ENCODE results near the gene PHF11.
"Not testable (repeated sequence)": the region's sequence is repeated elsewhere in the genome, so short reads cannot be mapped to it uniquely, and the experiment has no call there.

PHF11 gene

GRCh38 chr13:49495783-49496762 is at the start of gene PHF11:
PHF11 (plus strand) TSS chr13:49495953; CDS start chr13:49496002, 49 bp downstream.
- peak; percentile 45 for DNase-seq (ENCODE audit: low read depth)

- DNase-seq (ENCODE audit: low read depth), result no peak
Observed at GRCh38 chr13:49446473-49446872, 49.3 kb upstream of the PHF11 start.

GRCh38 chr13:49448753-49449152 is 47.0 kb upstream of the PHF11 start:
- no peak for DNase-seq (ENCODE audit: low read depth)

- no peak for DNase-seq (ENCODE audit: low read depth)
Observed at GRCh38 chr13:49450105-49450819, 45.5 kb upstream of the PHF11 start.

DNA sequence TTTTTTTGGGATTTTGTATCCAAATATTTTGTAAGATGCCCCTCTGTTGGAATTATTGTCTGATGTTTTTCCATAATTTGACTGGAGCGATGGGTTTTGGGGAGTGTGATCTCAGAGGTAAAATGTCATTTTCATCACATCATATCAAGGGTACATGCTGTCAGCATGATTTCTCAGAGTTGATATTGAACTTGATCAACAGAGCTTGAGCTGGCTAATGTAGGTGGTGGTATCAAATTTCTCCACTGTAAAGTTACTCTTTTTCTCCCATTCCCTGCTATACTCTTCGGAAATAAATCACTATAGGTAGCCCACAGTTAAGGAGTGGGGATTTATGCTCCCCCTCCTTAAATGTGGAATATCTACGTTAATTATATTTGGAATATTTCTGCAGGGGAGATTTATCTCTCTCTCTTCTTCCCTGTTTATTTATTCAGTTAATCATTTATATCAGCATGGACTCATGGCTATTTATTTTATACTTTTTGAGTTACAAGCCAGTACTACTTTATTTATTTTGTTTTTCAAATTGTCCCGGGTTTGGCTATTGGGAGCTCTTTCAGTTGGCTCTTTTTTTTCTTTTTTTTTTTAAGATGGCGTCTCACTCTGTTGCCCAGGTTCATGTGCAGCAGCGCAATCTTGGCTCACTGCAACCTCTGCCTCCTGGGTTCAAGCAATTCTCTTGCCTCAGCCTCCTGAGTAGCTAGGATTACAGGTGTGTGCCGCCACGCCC is 42.9 kb upstream of the PHF11 start:
- no peak for DNase-seq (ENCODE audit: low read depth)

- no peak for DNase-seq (ENCODE audit: low read depth)
Observed at GRCh38 chr13:49453465-49453864, 42.3 kb upstream of the PHF11 start.

GRCh38 chr13:49454388-49455006 is 41.3 kb upstream of the PHF11 start:
- DNase-seq (ENCODE audit: low read depth), result no peak

DNA sequence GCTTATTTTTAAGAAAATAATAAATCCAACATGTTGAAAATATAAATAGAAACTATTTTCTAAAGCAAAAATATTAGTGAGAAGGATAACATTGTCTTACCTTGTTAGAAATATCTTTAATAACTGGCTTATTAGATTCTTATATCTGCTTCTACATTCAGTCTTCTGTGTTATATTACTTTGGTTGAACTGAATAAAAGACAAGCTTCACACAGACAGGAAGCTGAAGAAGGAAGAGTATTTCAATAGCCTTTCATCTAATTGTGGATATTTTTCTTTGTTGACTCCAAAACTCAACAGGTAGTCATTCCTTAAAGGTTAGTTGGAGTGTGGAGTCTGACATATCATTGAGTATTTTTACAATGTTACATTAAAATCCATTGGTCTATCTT is 40.8 kb upstream of the PHF11 start:
- DNase-seq (ENCODE audit: low read depth), result no peak

DNA sequence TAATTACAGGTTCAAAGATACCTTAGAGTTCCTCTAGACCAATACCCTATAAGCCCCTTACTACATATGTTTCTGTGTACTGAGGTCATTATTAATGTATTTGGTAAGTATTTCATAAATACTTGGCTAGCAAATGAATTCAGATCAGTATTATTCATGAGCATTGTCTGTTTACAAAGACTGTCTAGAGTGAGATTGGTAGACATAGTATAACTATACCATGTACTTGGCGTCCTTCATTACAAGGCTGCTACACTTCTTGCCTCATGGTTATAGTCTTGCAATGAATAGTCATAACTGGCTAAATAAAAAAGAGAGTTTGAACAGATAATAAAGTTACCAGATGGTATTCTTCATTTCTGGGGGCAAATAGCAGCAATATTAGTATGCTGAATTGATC is 39.6 kb upstream of the PHF11 start:
- DNase-seq (ENCODE audit: low read depth), result no peak

- DNase-seq (ENCODE audit: low read depth), result no peak
Observed at GRCh38 chr13:49457221-49457620, 38.5 kb upstream of the PHF11 start.

GRCh38 chr13:49459580-49459979 is 36.2 kb upstream of the PHF11 start:
- DNase-seq (ENCODE audit: low read depth), result no peak

DNA sequence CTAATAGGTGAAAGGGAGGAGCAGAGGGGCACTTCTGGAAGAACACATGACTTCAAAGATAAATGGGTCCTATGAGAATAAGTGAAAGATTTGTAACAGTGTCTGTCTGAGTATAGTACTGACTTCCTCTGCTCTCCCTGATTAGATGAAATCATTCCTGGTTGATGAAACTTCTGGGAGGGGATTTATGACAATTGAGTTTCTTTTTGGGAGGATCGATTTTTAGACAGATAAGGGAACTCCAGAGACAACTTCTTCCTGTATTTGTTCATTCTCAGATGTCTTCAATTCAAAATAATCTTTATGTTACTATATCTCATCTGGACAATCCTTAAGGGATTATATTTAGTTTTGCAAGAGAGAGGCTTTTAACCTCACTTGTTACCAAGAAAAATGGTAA is 31.7 kb upstream of the PHF11 start:
- no peak for DNase-seq (ENCODE audit: low read depth)

GRCh38 chr13:49464621-49465325 is 31.0 kb upstream of the PHF11 start:
- no peak for DNase-seq (ENCODE audit: low read depth)

GRCh38 chr13:49466292-49466838 is 29.4 kb upstream of the PHF11 start:
- no peak for DNase-seq (ENCODE audit: low read depth)

- DNase-seq (ENCODE audit: low read depth), result no peak
Observed at GRCh38 chr13:49472186-49472585, 23.6 kb upstream of the PHF11 start.

- DNase-seq (ENCODE audit: low read depth), result no peak
Observed at GRCh38 chr13:49476529-49476928, 19.2 kb upstream of the PHF11 start.

DNA sequence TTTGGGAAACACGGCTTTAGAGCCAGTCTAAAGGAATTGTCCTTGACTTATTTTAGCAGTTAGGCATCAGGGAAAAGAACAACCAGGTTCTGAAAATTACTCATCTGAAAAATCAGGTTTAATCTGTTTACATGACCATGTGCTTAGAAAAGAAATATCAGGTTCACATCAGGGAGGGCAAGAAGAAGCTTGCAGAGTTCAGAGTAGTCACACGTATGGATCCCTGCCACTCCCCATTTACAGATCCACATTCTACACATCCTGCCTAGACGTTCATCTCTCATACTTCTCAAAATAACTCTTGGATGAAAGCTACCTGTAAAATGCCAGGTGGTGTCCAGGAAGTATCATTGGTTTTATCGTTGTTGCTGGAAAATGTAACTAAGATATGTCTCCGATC is 14.0 kb upstream of the PHF11 start:
- DNase-seq (ENCODE audit: low read depth), result no peak

DNA sequence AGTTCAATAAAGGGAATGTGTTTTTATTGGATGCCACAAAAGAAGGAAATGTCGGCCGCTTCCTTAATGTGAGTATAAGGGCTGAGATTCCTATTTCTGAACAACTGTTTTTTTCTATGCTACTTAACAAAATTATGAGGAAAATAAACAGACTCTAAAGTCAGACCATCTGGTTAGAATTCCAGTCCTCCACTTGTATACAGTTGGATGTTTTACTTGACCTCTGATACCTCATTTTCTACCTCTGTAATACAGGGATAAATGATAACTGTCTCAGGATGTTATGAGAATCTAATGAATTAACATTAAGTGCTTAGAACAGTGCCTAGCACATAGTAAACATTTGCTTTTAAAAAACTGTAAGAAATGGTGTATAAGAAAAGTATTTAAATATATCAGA is 7.2 kb upstream of the PHF11 start:
- DNase-seq (ENCODE audit: low read depth), result no peak

DNA sequence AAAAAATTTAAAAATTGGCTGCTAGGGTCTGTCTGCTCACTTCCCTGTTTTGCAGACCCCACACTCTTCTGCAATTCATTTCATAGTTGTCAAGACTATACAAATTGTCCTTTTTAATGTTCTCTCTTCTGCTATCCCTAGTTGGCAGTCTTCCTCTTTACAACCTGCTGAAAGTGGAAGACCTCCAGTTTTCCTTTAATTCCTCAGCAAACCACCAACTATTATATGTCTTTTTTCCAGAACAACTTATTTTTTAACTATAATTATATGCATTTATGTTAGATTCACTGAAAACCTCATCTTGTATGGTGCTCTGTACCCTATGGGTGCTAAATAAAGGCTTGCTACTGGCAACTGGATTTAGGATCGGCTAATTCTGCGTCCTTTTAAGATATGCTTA is 1.1 kb upstream of the PHF11 start:
- DNase-seq (ENCODE audit: low read depth), result no peak

GRCh38 chr13:49496837-49497236 is 1.1 kb downstream of the PHF11 start:
- DNase-seq (ENCODE audit: low read depth), result not testable (repeated sequence)

DNA sequence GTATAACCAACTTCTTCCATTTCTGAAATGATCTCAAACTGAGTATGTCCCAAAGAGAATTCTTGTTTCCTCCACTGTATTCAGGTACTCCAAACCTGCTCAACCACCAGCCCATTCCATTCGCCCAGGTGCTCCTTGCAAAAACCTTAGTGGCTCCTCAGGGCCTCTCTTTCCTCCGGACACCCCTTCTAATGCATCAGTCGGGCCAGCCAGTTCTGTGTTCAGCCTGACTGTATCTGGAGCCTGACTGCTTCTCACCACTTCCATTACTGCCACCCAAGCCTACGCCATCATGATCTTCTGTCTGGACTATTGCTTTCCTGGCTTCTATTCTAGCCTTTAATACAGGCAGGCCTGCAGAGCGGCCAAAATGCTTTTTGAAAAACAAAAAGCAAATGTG is 1.5 kb downstream of the PHF11 start:
- no peak for DNase-seq (ENCODE audit: low read depth)

Data from fibroblast of the conjunctiva (primary cell).